Activated naive CD4-positive, alpha-beta T cell treated with anti-CD3 and anti-CD28 coated beads, Interleukin-2, amount 50 U/mL, for 24 hours (primary cell): ENCODE measurements around the gene GPR39.

ENCODE experiments used
- H3K27ac Mint-ChIP-seq: one replicate; pipeline ENCODE4 v1.8.0; 2021; ENCODE audit warnings: mild to moderate bottlenecking, mixed read lengths
- H3K27me3 Mint-ChIP-seq: one replicate; pipeline ENCODE4 v1.8.0; 2021; ENCODE audit warnings: mixed read lengths
- H3K36me3 Mint-ChIP-seq: one replicate; pipeline ENCODE4 v1.8.0; 2021; ENCODE audit warnings: mixed read lengths
- H3K4me1 Mint-ChIP-seq: one replicate; pipeline ENCODE4 v1.8.0; 2021; ENCODE audit warnings: mixed read lengths
- H3K4me3 Mint-ChIP-seq: one replicate; pipeline ENCODE4 v1.8.0; 2021; ENCODE audit warnings: mild to moderate bottlenecking, mixed read lengths
- H3K9me3 Mint-ChIP-seq: one replicate; pipeline ENCODE4 v1.8.0; 2021; ENCODE audit warnings: mixed read lengths

The GPR39 gene

GRCh38 chr2:132400169-132400900 is 16.3 kb upstream of the GPR39 start:
- Mint-ChIP-seq H3K4me3 (no peak overlapping the region), H3K27ac (no peak overlapping the region), H3K4me1 (no peaks in the 10 kb centered on the region), H3K36me3 (no peaks in the 10 kb centered on the region), H3K27me3 (no peaks in the 10 kb centered on the region), H3K9me3 (no peaks in the 10 kb centered on the region)

GRCh38 chr2:132400901-132401240 is 15.7 kb upstream of the GPR39 start:
- Mint-ChIP-seq H3K4me1 (no peaks in the 10 kb centered on the region), H3K36me3 (no peaks in the 10 kb centered on the region), H3K9me3 (no peaks in the 10 kb centered on the region), H3K4me3 (no peak overlapping the region), H3K27ac (no peak overlapping the region), H3K27me3 (no peaks in the 10 kb centered on the region)

GRCh38 chr2:132401326-132401725 is 15.3 kb upstream of the GPR39 start:
- Mint-ChIP-seq H3K4me1 (no peaks in the 10 kb centered on the region), H3K9me3 (no peaks in the 10 kb centered on the region), H3K27me3 (no peaks in the 10 kb centered on the region), H3K36me3 (no peaks in the 10 kb centered on the region), H3K27ac (no peak overlapping the region), H3K4me3 (no peak overlapping the region)

GRCh38 chr2:132403146-132403545 is 13.5 kb upstream of the GPR39 start:
- H3K4me1 Mint-ChIP-seq: no peaks in the 10 kb centered on the region
- no peak overlapping the region for H3K27ac Mint-ChIP-seq
- no peaks in the 10 kb centered on the region for H3K27me3 Mint-ChIP-seq
- H3K4me3 Mint-ChIP-seq: no peak overlapping the region
- peaks cover 3% of the 10 kb centered on the region for H3K9me3 Mint-ChIP-seq
- H3K36me3 Mint-ChIP-seq: no peaks in the 10 kb centered on the region

GRCh38 chr2:132404056-132404455 is 12.5 kb upstream of the GPR39 start:
- Mint-ChIP-seq H3K4me3 (no peak overlapping the region), H3K27me3 (no peaks in the 10 kb centered on the region), H3K27ac (no peak overlapping the region), H3K9me3 (peaks cover 3% of the 10 kb centered on the region), H3K4me1 (no peaks in the 10 kb centered on the region), H3K36me3 (no peaks in the 10 kb centered on the region)

- no peaks in the 10 kb centered on the region for H3K36me3 Mint-ChIP-seq
- no peak overlapping the region for H3K4me3 Mint-ChIP-seq
- H3K27ac Mint-ChIP-seq: no peak overlapping the region
- H3K27me3 Mint-ChIP-seq: peaks cover 1% of the 10 kb centered on the region
- H3K9me3 Mint-ChIP-seq: peaks cover 3% of the 10 kb centered on the region
- no peaks in the 10 kb centered on the region for H3K4me1 Mint-ChIP-seq
Observed at GRCh38 chr2:132407784-132408183, 8.8 kb upstream of the GPR39 start.

GRCh38 chr2:132412021-132412420 is 4.6 kb upstream of the GPR39 start:
- Mint-ChIP-seq H3K27ac (no peak overlapping the region), H3K4me1 (no peaks in the 10 kb centered on the region), H3K36me3 (no peaks in the 10 kb centered on the region), H3K27me3 (peaks cover 8% of the 10 kb centered on the region), H3K4me3 (no peak overlapping the region), H3K9me3 (peaks cover 3% of the 10 kb centered on the region)

GRCh38 chr2:132414081-132414480 is 2.5 kb upstream of the GPR39 start:
- peaks cover 15% of the 10 kb centered on the region for H3K27me3 Mint-ChIP-seq
- H3K4me3 Mint-ChIP-seq: no peak overlapping the region
- peaks cover 6% of the 10 kb centered on the region for H3K9me3 Mint-ChIP-seq
- H3K4me1 Mint-ChIP-seq: no peaks in the 10 kb centered on the region
- no peaks in the 10 kb centered on the region for H3K36me3 Mint-ChIP-seq
- no peak overlapping the region for H3K27ac Mint-ChIP-seq

- no peaks in the 10 kb centered on the region for H3K4me1 Mint-ChIP-seq
- H3K27ac Mint-ChIP-seq: no peak overlapping the region
- no peaks in the 10 kb centered on the region for H3K36me3 Mint-ChIP-seq
- peaks cover 15% of the 10 kb centered on the region for H3K27me3 Mint-ChIP-seq
- peaks cover 6% of the 10 kb centered on the region for H3K9me3 Mint-ChIP-seq
- no peak overlapping the region for H3K4me3 Mint-ChIP-seq
Observed at GRCh38 chr2:132415256-132415914, 1.2 kb upstream of the GPR39 start.

- Mint-ChIP-seq H3K27ac (no peak overlapping the region), H3K9me3 (peaks cover 6% of the 10 kb centered on the region), H3K4me1 (no peaks in the 10 kb centered on the region), H3K36me3 (no peaks in the 10 kb centered on the region), H3K27me3 (peaks cover 13% of the 10 kb centered on the region), H3K4me3 (no peak overlapping the region)
Observed at GRCh38 chr2:132415915-132416722, 486 bp upstream of the GPR39 start.

- H3K9me3 Mint-ChIP-seq: peaks cover 10% of the 10 kb centered on the region
- no peak overlapping the region for H3K27ac Mint-ChIP-seq
- peaks cover 13% of the 10 kb centered on the region for H3K27me3 Mint-ChIP-seq
- no peaks in the 10 kb centered on the region for H3K4me1 Mint-ChIP-seq
- H3K4me3 Mint-ChIP-seq: no peak overlapping the region
- H3K36me3 Mint-ChIP-seq: no peaks in the 10 kb centered on the region
Observed at GRCh38 chr2:132417430-132418035, 928 bp downstream of the GPR39 start.

- Mint-ChIP-seq H3K27ac (no peak overlapping the region), H3K36me3 (no peaks in the 10 kb centered on the region), H3K4me3 (no peak overlapping the region), H3K4me1 (no peaks in the 10 kb centered on the region), H3K9me3 (peaks cover 10% of the 10 kb centered on the region), H3K27me3 (peaks cover 11% of the 10 kb centered on the region)
Observed at GRCh38 chr2:132419235-132419634, 2.6 kb downstream of the GPR39 start.

- H3K27me3 Mint-ChIP-seq: peaks cover 10% of the 10 kb centered on the region
- no peak overlapping the region for H3K27ac Mint-ChIP-seq
- no peaks in the 10 kb centered on the region for H3K36me3 Mint-ChIP-seq
- H3K4me1 Mint-ChIP-seq: no peaks in the 10 kb centered on the region
- H3K4me3 Mint-ChIP-seq: no peak overlapping the region
- peaks cover 10% of the 10 kb centered on the region for H3K9me3 Mint-ChIP-seq
Observed at GRCh38 chr2:132419941-132420340, 3.3 kb downstream of the GPR39 start.

- no peak overlapping the region for H3K27ac Mint-ChIP-seq
- H3K36me3 Mint-ChIP-seq: no peaks in the 10 kb centered on the region
- peaks cover 10% of the 10 kb centered on the region for H3K9me3 Mint-ChIP-seq
- peaks cover 7% of the 10 kb centered on the region for H3K27me3 Mint-ChIP-seq
- H3K4me3 Mint-ChIP-seq: no peak overlapping the region
- H3K4me1 Mint-ChIP-seq: no peaks in the 10 kb centered on the region
Observed at GRCh38 chr2:132420816-132421805, 4.5 kb downstream of the GPR39 start.

- Mint-ChIP-seq H3K27me3 (peaks cover 4% of the 10 kb centered on the region), H3K4me1 (no peaks in the 10 kb centered on the region), H3K36me3 (no peaks in the 10 kb centered on the region), H3K4me3 (no peak overlapping the region), H3K27ac (no peak overlapping the region), H3K9me3 (peaks cover 8% of the 10 kb centered on the region)
Observed at GRCh38 chr2:132422736-132423135, 6.1 kb downstream of the GPR39 start.
